Fibroblast of pulmonary artery (primary cell): ENCODE data around the gene NT5C3A.

Source experiments
- DNase-seq: peaks from one replicate; pipeline ENCODE4 v3.0.0-alpha.2; 2010; ENCODE audit warnings: low read depth
- H3K4me3 ChIP-seq: replicated peaks from 2 replicates; pipeline ENCODE4 v1.5.1; 2011; ENCODE audit warnings: low read depth, mild to moderate bottlenecking, control low read depth, low read length, moderate library complexity
- CTCF ChIP-seq: IDR thresholded peaks from 2 replicates; pipeline ENCODE4 v1.5.1; 2011; ENCODE audit warnings: mild to moderate bottlenecking, control low read depth, low read length, inconsistent platforms; ENCODE audit errors: missing control alignments

NT5C3A gene

GRCh38 chr7:33050535-33051318 lies 11.8 kb downstream of the NT5C3A start:
- peak; percentile 72 for DNase-seq
- H3K4me3 ChIP-seq = no peak overlapping the region

GRCh38 chr7:33048704-33049103 lies 13.9 kb downstream of the NT5C3A start:
- H3K4me3 ChIP-seq = no peak overlapping the region
- DNase-seq = no peak

More at GRCh38 chr7:33050535-33051318, 11.8 kb downstream of the NT5C3A start:
- TF ChIP-seq CTCF = peak; percentile 73

GRCh38 chr7:33048257-33048656 lies 14.3 kb downstream of the NT5C3A start:
- DNase-seq = no peak
- H3K4me3 ChIP-seq = no peak overlapping the region
- TF ChIP-seq CTCF = no peak

More at GRCh38 chr7:33048704-33049103, 13.9 kb downstream of the NT5C3A start:
- TF ChIP-seq CTCF = no peak

- no peak for DNase-seq
- no peak for TF ChIP-seq CTCF
- H3K4me3 ChIP-seq = no peak overlapping the region
Observed at GRCh38 chr7:33044986-33045385, 17.6 kb downstream of the NT5C3A start.

GRCh38 chr7:33044401-33044718 lies 18.2 kb downstream of the NT5C3A start:
- peak; percentile 13 for TF ChIP-seq CTCF
- H3K4me3 ChIP-seq = no peak overlapping the region
- DNase-seq = peak; percentile 48

GRCh38 chr7:33043501-33044400 lies 18.8 kb downstream of the NT5C3A start:
- no peak overlapping the region for H3K4me3 ChIP-seq
- no peak for DNase-seq
- TF ChIP-seq CTCF = no peak
